Measurements from ENCODE around the gene ARIH2.
A peak's percentile ranks its signal among the peaks of the same experiment; 100 is the strongest.
"Not testable (repeated sequence)": the region's sequence is repeated elsewhere in the genome, so short reads cannot be mapped to it uniquely, and the experiment has no call there.

The ARIH2 gene

GRCh38 chr3:48918388-48919214 lies at the start of gene ARIH2:
ARIH2 (plus strand) TSS chr3:48918842; CDS start chr3:48927559, 8,717 bp downstream.
- DNase-seq: peak; percentile 85

- DNase-seq: no peak
These were observed 41.0 kb upstream of the ARIH2 start for GRCh38 chr3:48877671-48878070.

DNA sequence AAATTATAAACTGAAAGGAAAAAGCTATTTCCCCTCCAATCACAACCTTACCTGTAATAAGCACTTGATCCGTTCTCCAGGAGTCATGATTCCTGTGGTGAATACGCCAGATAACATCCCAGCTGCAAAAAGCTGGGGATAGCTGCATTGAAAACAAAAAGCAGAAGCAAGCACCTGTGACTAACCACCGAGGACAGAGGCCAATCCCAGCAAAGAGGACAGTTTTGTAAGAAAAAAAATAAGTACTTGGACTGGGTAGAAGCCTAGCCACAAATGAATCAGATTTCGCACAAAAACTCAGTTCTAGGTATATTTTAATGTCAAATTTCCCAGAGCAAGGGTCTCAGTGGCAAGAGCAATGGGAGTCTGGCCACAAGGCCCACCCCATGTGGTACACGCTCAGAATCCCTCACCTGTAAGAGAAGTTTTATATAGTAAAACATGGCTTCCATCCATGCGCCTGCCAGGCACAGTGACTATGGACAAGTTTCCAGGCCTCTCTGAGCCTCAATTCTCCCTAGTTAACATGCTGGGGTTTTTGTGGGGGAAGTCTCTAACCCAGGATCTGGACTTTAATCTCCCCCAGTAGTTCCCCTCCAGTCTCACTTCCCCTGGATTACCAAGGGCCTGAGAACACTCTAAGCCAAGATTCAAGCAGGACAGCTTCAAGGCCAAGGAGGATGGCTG lies 39.2 kb upstream of the ARIH2 start:
- no peak for DNase-seq

DNA sequence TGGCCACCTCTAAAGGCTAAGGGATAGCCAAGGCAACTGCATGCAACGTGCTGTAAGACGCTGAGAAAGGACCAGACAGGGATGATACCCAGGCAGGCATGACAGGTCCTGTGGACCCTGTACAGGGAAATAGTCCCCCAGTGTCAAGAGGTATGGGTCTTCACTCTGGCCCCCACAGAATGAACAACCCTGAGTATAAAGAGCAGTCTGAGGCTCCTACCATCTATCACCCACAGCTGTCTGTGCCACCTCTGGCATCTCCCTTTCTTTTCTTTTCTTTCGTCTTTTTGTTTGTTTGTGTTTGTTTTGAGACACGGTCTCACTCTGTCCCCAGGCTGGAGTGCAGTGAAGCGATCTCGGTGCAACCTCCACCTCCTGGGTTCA lies 38.7 kb upstream of the ARIH2 start:
- DNase-seq: no peak

DNA sequence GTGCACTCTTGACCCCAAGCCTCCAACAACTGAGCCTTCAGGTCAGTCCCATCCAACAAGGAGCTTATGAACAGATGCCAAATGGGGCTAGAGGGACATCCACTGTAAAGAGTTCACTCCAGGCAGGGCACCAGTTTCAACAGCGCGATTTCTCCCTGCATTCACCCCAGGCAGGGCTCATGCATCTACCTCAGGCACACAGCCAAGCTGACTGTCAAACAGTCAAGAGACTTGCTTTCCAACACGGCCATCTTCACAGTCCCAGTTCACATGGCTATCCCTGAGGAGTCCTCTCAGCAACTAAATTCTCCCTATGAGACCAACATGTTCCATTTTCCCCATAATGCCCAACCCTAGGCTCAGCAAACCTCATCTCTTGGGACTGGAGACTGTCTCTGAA lies 37.6 kb upstream of the ARIH2 start:
- no peak for DNase-seq

- no peak for DNase-seq
These were observed 37.0 kb upstream of the ARIH2 start for GRCh38 chr3:48881652-48882114.

GRCh38 chr3:48885753-48886152 lies 32.9 kb upstream of the ARIH2 start:
- no peak for DNase-seq

DNA sequence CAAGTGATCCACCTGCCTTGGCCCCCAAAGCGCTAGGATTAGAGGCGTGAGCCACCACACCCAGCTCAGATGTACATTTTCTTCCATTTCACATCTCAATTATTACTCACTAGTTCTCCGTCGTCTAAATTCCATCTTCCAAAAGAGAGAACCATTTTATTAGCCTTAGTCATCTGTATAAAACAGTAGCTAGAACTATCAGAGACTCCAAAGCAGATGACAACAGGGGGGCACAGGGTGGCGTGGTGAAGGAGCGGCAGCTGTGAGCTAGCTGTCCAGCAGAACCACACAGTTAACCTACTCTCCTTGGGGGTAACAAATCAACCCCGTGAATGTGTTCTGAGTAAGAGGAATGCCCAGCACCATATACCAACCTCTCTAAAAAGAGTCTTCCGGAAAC lies 27.0 kb upstream of the ARIH2 start:
- peak; percentile 5 for DNase-seq

- no peak for DNase-seq
These were observed 24.1 kb upstream of the ARIH2 start for GRCh38 chr3:48894516-48894915.

GRCh38 chr3:48896936-48897335 lies 21.7 kb upstream of the ARIH2 start:
- no peak for DNase-seq

- no peak for DNase-seq
These were observed 20.9 kb upstream of the ARIH2 start for GRCh38 chr3:48897460-48898376.

DNA sequence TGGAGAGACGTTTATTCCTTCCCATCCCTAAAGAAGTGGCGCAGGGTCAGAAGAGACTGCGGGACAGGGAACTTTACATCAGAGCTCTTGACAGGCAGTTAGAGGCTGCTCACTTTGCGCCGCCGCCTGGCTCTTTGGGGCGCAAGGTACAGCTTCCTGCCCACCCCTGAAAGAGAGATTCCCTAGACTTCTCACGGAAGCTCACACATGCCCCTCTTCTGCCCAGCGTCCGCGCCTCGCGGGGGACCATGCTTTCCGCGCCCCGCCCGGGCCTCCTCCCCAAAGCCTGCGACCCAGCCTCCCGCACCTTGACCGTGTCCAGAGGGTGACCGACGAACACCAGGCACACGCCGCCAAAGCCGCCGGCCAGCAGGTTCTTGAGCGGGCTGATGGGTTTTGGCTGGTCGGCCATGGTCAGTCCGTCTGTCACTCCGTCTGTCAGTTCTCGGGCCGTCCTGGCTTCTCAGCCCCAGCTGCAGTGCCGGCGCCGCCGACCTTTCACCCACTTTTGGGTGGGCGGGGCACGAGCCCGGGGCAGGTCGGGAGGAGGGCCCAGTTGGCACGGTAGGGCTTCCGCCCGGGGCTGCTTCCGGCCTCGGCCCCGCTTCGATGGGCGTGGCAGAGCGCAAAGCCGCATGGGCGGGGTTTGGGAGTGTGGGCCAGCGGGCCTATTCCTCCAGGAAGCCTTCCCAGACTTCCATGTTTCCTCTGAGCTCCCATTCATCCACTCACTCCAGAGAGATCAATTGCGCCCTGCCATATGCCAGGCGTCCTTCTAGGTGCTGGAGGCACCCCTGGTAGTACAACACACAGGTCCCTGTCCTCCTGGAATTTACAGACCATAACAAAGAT lies 20.0 kb upstream of the ARIH2 start, which contains the start of gene SLC25A20:
SLC25A20 (minus strand) TSS at position 500 of the 852 bp plus-strand sequence; CDS start at position 412, 88 bp downstream.
- peak; percentile 85 for DNase-seq

DNA sequence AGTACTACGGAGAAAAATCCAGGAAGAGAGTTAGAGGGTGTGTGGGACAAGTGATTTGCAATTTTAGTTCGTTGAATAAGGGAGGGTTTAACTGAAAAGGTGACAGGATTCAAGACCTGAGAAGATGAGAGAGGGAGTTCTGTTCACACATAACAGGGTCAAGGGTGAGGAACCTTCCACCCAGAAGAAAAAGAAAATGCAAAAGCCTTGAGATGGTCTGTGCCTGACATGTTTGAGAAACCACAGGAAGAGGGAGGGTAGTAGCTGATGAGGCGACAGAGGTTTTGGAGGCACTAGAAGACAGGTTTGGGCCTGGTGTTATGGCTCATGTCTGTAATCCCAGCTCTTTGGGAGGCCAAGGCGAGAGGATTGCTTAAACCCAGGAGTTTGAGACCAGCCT lies 19.4 kb upstream of the ARIH2 start:
- DNase-seq: no peak

- DNase-seq: not testable (repeated sequence)
These were observed 11.6 kb upstream of the ARIH2 start for GRCh38 chr3:48907026-48907425.

GRCh38 chr3:48915296-48915695 lies 3.3 kb upstream of the ARIH2 start:
- no peak for DNase-seq

DNA sequence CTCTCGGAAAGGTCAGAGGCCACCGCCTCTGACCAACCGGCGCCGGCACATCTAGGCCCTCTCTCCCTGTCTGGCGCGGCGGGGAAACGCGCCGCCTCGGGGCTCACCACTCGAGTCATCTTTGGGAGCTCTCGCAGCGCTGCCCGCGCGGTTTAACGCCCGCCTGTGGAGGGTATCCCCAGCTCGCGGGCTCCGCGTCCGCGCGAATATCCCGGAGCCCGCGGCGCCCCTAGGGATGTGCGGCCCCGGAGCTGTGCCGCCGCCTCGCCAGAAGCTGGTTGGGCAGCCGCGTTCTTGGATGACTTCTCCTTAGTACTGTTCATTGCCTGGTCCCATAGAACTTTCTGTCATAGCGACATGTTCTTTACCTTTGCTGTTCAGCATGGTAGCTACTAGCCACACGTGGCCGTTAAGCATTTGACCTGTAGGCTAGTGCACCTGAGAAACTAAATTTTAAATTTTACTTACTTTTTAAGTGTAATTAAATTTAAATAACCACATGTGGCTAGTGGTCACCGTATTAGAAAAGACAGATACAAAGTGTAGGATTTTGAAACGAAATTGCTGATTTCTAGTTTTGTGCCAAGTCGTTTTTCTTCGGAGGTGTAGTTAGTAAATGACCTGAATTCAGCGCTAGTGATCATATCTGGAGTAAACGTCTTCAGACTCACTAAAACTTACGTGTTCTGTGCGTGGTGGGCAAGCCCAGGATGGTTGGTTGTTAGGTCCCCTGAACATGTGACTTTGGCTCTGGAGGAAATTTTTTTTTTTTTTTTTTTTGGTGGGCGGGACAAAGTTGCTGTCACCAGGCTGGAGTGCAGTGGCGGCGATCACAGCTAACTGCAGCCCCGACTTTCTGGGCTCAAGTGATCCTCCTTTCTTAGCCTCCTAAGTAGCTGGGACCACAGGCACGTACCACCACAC lies 835 bp downstream of the ARIH2 start:
- no peak for DNase-seq

DNA sequence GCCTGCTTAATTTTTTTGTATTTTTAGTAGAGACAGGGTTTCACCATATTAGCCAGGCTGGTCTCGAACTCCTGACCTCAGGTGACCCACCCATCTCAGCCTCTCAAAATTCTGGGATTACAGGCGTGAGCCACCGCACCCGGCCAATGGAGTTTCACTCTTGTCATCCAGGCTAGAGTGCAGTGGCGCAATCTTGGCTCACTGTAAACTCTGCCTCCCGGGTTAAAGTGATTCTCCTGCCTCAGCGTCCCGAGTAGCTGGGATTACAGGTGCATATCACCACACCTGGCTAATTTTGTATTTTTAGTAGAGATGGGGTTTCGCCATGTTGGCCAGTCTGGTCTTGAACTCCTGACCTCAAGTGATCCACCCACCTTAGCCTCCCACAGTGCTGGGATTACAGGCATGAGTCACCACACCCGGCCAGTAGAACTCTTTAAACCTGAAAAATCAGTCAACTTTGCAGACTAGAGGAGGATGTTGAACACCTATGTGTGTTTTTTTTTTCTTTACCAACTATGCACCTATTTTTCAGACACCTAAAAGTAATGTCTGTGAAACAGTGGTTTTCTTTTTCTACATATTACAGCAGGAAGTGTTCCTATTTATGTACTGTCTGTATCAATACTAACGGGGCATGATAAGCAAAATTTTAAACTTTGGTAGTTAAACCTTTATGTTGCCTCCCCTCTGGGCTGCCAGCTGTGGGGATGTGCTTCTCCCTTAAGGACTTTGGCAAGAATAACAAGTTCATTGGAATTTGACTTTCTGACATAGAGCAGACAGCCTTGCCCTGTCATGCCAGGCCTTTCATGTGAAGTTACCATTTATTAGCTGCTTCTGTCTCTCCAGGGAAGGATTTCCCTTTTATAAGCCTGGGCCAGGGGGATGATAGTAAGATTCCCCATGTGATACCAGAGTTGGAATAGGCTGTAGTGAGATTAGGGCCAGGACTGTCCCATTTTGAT lies 8.1 kb downstream of the ARIH2 start:
- no peak for DNase-seq

DNA sequence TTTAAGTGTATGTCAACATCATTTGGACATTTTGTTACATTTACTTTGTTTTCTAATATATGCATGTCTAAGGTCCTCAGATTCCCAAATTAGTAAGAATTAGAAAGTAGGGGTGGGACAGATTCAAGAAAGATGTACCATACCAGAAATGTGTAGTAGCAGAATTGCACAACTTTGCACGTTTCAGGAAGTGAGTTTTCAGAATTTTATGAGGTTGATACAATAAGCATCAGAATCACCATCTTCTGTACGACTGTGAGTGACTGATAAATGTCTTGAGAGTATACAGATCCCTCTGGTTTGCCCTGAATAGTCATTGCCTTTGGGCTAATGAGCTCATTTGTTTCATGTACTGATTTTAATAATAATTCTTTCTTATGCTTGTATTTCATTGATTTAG lies 9.3 kb downstream of the ARIH2 start:
- no peak for DNase-seq

DNA sequence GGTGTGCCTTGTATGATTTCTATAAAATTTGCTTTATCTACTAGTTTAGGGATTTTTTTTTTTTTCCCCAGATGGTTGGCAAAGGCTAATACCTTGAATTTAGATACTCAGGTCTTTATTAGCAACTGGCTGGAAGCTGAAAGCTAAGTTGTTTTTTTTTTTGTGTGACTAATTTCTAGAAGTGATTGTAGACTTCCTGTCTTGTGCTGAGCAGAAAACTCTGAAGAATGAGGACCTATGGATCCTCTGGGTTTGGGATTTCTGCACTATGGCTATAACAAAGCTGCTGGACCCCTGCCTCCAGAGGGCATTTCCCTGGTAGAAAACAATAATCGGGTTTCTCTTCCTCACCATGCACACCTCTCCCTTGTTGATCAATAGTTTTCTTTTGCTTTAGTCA lies 10.0 kb downstream of the ARIH2 start:
- no peak for DNase-seq

All from T1000 (cell line).